Liver (tissue), 9 donors: ENCODE results near the gene CGB3. TPM values are rescaled to one million over a fixed set of nuclear protein-coding genes. Genes with fewer than 3 reads are reported as not detected.

ENCODE experiments used
- DNase-seq: peaks from one replicate; pipeline ENCODE4 v3.0.0-alpha.2; 2017; ENCODE audit warnings: low spot score
- H3K27ac ChIP-seq, 2 donors: one replicate each; pipeline ENCODE4 v1.7.0; 2013; ENCODE audit warnings: inconsistent platforms in 2 of 2, low read length in 2 of 2, control low read depth in 1 of 2, low read depth in 1 of 2, mild to moderate bottlenecking in 1 of 2
- H3K27me3 ChIP-seq, 4 donors: one replicate each; pipeline versions ENCODE4 v1.6.1 to v1.7.0; 2013; ENCODE audit warnings: low read length in 3 of 4, inconsistent platforms in 1 of 4, mild to moderate bottlenecking in 1 of 4, moderate library complexity in 1 of 4; ENCODE audit not compliant: control insufficient read depth in 4 of 4, insufficient read depth in 4 of 4
- H3K36me3 ChIP-seq, 4 donors: one replicate each; pipeline versions ENCODE4 v1.6.1 to v1.7.0; 2013; ENCODE audit warnings: low read length in 3 of 4, mild to moderate bottlenecking in 3 of 4, low read depth in 1 of 4, moderate library complexity in 1 of 4; ENCODE audit not compliant: control insufficient read depth in 4 of 4, insufficient read depth in 3 of 4
- H3K4me1 ChIP-seq, 4 donors: one replicate each; pipeline versions ENCODE4 v1.6.1 to v1.7.0; 2013; ENCODE audit warnings: low read length in 3 of 4, mild to moderate bottlenecking in 3 of 4, moderate library complexity in 1 of 4; ENCODE audit not compliant: control insufficient read depth in 4 of 4, insufficient read depth in 4 of 4
- H3K4me3 ChIP-seq, 3 donors: one replicate each; pipeline versions ENCODE4 v1.6.1 to v1.7.0; 2013; ENCODE audit warnings: low read length in 3 of 3, control low read depth in 1 of 3, low read depth in 1 of 3, mild to moderate bottlenecking in 1 of 3
- H3K9ac ChIP-seq, 2 donors: one replicate each; pipeline ENCODE4 v1.7.0; 2013; ENCODE audit warnings: low read length in 2 of 2, mild to moderate bottlenecking in 2 of 2, moderate library complexity in 2 of 2, control low read depth in 1 of 2, low read depth in 1 of 2
- H3K9me3 ChIP-seq, 4 donors: one replicate each; pipeline versions ENCODE4 v1.6.1 to v1.7.0; 2013; ENCODE audit warnings: low read length in 3 of 4; ENCODE audit not compliant: control insufficient read depth in 4 of 4
- EGR1 ChIP-seq, 2 donors: IDR thresholded peaks; 2 replicates each; pipeline ENCODE4 v1.6.1; 2016 to 2018; ENCODE audit warnings: antibody characterized with exemption in 2 of 2, low read depth in 2 of 2
- FOXA1 ChIP-seq: IDR thresholded peaks from 2 replicates; pipeline ENCODE4 v1.6.1; 2016; ENCODE audit warnings: antibody characterized with exemption
- GABPA ChIP-seq, 2 donors: IDR thresholded peaks in 1 of 2; conservative IDR thresholded peaks in 1 of 2; 2 replicates each; pipeline ENCODE4 v1.6.1; 2016; ENCODE audit warnings: antibody characterized with exemption in 2 of 2, mild to moderate bottlenecking in 1 of 2, moderate library complexity in 1 of 2
- HNF4A ChIP-seq, 2 donors: conservative IDR thresholded peaks; 2 replicates each; pipeline ENCODE4 v1.6.1; 2016; ENCODE audit warnings: antibody characterized with exemption in 2 of 2, mild to moderate bottlenecking in 2 of 2
- JUND ChIP-seq, 2 donors: IDR thresholded peaks; 2 replicates each; pipeline ENCODE4 v1.6.1; 2016; ENCODE audit warnings: antibody characterized with exemption in 2 of 2
- RAD21 ChIP-seq, 2 donors: IDR thresholded peaks; 2 replicates each; pipeline ENCODE4 v1.6.1; 2016; ENCODE audit warnings: antibody characterized with exemption in 2 of 2, mild to moderate bottlenecking in 2 of 2
- RXRA ChIP-seq, 2 donors: IDR thresholded peaks; 2 replicates each; pipeline ENCODE4 v1.6.1; 2017 to 2018; ENCODE audit warnings: antibody characterized with exemption in 2 of 2, mild to moderate bottlenecking in 1 of 2
- SP1 ChIP-seq: IDR thresholded peaks from 2 replicates; pipeline ENCODE4 v1.6.1; 2018; ENCODE audit warnings: antibody characterized with exemption, mild to moderate bottlenecking
- TAF1 ChIP-seq: conservative IDR thresholded peaks from 2 replicates; pipeline ENCODE4 v1.6.1; 2016; ENCODE audit warnings: antibody characterized with exemption, mild to moderate bottlenecking
- YY1 ChIP-seq: IDR thresholded peaks from 2 replicates; pipeline ENCODE4 v1.6.1; 2016; ENCODE audit warnings: antibody characterized with exemption, mild to moderate bottlenecking
- WGBS: extraction: QIAGEN DNeasy Blood & Tissue Kit; methylation state at CpG from one replicate; pipeline ENCODE4 v1.1.7; 2013; 5-methylcytosine and 5-hydroxymethylcytosine counted together
- polyA plus RNA-seq, 2 donors: library from polyadenylated mRNA; stranded (reverse) in 1 of 2; unstranded in 1 of 2; fragments of 200-250 nt in 1 of 2; fragments of >200 nt in 1 of 2; fragmentation: Nextera tagmentation in 1 of 2; extraction: Ambion mirVana in 1 of 2; gene quantifications; one replicate each; pipeline versions ENCODE4 v1.2.1 to v1.2.3, GENCODE V29; 2013 to 2015
- total RNA-seq, 2 donors: library from RNA; depleted of rRNA; stranded (reverse); fragments of >200 nt; gene quantifications; one replicate each; pipeline ENCODE4 v1.2.3, GENCODE V29; 2014
- TF ChIP-seq, protein P1 (sequence below): IDR thresholded peaks from 2 replicates; pipeline ENCODE4 v1.6.1; 2016; ENCODE audit warnings: antibody characterized with exemption, mild to moderate bottlenecking
- TF ChIP-seq, protein P2 (sequence below): IDR thresholded peaks from 2 replicates; pipeline ENCODE4 v1.6.1; 2016; ENCODE audit warnings: antibody characterized with exemption
- TF ChIP-seq, protein P3 (sequence below): IDR thresholded peaks from 2 replicates; pipeline ENCODE4 v1.6.1; 2016; ENCODE audit warnings: antibody characterized with exemption
- donor health status: healthy.
- donor health status: healthy.
- donor health status: healthy.
- donor health status: healthy.
- donor health status: healthy.

Gene CGB3
- total and polyA plus RNA-seq, 4 donors: not detected

DNA sequence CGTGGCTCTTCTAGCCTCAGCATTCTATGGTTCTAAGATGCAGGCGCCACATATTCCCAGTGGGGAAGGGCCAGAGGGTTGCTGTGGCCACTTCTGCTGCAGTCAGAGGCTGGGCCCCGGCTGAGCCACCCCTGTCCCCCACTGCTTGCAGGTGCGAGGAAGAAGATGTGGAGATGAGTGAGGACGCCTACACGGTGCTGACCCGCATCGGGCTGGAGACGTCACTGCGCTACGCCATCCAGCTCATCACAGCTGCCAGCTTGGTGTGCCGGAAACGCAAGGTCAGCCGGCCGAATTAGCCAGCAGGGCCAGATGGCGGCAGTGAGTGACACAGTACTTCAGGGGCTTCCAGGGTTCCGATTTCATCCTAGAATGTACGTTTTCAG lies 9.3 kb downstream of the CGB3 start:
- Histone ChIP-seq H3K36me3 (peaks cover 4 to 39% (median 9%) of the 10 kb centered on the region in 4 donors), H3K9me3 (no peaks in the 10 kb centered on the region), H3K4me3 (no peak overlapping the region), H3K27ac (no peak overlapping the region), H3K9ac (no peak overlapping the region), H3K4me1 (peaks cover 5 to 22% (median 16%) of the 10 kb centered on the region in 4 donors), H3K27me3 (no peaks in the 10 kb centered on the region)
- 96% methylated on average over 18 of the region's 18 CpGs for WGBS
- no peak for DNase-seq
- TF ChIP-seq HNF4A (conservative IDR thresholded peaks at IDR 0.05) (no peak), JUND (IDR thresholded peaks at IDR 0.05) (no peak), RXRA (IDR thresholded peaks at IDR 0.05) (no peak), SP1 (no peak), GABPA (IDR thresholded peaks at IDR 0.05 in 1 of 2, conservative IDR thresholded peaks at IDR 0.05 in 1 of 2) (no peak), FOXA1 (no peak), YY1 (no peak), RAD21 (IDR thresholded peaks at IDR 0.05) (no peak), EGR1 (IDR thresholded peaks at IDR 0.05; ENCODE audit: low read depth in 2 of 2) (no peak), TAF1 (no peak)
- TF ChIP-seq, protein P1, sequence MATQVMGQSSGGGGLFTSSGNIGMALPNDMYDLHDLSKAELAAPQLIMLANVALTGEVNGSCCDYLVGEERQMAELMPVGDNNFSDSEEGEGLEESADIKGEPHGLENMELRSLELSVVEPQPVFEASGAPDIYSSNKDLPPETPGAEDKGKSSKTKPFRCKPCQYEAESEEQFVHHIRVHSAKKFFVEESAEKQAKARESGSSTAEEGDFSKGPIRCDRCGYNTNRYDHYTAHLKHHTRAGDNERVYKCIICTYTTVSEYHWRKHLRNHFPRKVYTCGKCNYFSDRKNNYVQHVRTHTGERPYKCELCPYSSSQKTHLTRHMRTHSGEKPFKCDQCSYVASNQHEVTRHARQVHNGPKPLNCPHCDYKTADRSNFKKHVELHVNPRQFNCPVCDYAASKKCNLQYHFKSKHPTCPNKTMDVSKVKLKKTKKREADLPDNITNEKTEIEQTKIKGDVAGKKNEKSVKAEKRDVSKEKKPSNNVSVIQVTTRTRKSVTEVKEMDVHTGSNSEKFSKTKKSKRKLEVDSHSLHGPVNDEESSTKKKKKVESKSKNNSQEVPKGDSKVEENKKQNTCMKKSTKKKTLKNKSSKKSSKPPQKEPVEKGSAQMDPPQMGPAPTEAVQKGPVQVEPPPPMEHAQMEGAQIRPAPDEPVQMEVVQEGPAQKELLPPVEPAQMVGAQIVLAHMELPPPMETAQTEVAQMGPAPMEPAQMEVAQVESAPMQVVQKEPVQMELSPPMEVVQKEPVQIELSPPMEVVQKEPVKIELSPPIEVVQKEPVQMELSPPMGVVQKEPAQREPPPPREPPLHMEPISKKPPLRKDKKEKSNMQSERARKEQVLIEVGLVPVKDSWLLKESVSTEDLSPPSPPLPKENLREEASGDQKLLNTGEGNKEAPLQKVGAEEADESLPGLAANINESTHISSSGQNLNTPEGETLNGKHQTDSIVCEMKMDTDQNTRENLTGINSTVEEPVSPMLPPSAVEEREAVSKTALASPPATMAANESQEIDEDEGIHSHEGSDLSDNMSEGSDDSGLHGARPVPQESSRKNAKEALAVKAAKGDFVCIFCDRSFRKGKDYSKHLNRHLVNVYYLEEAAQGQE: no peak
- TF ChIP-seq, protein P2, sequence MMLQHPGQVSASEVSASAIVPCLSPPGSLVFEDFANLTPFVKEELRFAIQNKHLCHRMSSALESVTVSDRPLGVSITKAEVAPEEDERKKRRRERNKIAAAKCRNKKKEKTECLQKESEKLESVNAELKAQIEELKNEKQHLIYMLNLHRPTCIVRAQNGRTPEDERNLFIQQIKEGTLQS: no peak
- TF ChIP-seq, protein P3, sequence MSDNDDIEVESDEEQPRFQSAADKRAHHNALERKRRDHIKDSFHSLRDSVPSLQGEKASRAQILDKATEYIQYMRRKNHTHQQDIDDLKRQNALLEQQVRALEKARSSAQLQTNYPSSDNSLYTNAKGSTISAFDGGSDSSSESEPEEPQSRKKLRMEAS: no peak

DNA sequence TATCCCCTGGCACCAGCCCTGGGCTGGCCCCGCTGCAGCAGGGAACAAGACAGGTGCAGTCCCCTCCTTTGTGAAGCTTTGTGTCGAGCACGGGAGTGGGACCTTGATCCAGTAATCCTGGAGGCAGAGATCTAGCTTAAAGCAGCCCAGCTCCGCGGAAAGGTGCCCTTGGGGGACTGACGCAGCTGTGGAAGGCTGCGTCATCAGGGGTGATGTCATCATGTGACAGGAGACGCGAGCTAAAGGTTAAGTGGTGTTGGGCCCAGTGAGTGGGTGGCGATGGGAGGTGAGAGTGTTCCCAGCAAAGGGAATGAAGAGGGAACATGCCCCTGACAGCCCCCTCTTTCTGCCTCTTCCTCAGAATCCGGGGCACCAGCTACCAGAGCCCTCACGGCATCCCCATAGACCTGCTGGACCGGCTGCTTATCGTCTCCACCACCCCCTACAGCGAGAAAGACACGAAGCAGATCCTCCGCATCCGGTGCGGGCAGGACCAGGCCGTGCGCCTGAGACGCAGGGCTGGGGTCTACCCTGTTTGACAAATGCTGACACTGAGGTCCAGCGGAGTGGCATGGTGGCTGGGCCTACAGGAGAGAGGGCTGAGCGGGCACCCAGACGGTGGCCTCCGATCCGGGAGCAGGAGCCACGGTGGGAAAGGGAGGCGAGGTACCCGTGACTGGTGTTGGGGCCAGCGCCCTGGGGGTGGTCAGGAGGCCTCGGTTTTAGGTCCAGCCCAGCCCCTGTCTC lies 9.8 kb downstream of the CGB3 start:
- no peak for DNase-seq

More for the DNA sequence above, 9.8 kb downstream of the CGB3 start:
- TF ChIP-seq, protein P1: no peak
- TF ChIP-seq GABPA (IDR thresholded peaks at IDR 0.05 in 1 of 2, conservative IDR thresholded peaks at IDR 0.05 in 1 of 2): no peak
- H3K4me3 ChIP-seq: no peak overlapping the region
- no peak overlapping the region for H3K27ac ChIP-seq
- peaks cover 5 to 19% (median 12%) of the 10 kb centered on the region in 4 donors for H3K4me1 ChIP-seq
- 97% methylated on average over 32 of the region's 32 CpGs for WGBS
- H3K9ac ChIP-seq: no peak overlapping the region
- no peaks in the 10 kb centered on the region for H3K27me3 ChIP-seq
- peaks cover 4 to 45% (median 12%) of the 10 kb centered on the region in 4 donors for H3K36me3 ChIP-seq
- no peaks in the 10 kb centered on the region for H3K9me3 ChIP-seq
